ENCODE data around the gene PDE4D. TPM values are rescaled to one million over a fixed set of nuclear protein-coding genes. Genes with fewer than 3 reads are reported as not detected.

Gene PDE4D
- total RNA-seq, 6 experiments from 2014 or later = 1.6 to 10.3 (median 5.6) TPM

DNA sequence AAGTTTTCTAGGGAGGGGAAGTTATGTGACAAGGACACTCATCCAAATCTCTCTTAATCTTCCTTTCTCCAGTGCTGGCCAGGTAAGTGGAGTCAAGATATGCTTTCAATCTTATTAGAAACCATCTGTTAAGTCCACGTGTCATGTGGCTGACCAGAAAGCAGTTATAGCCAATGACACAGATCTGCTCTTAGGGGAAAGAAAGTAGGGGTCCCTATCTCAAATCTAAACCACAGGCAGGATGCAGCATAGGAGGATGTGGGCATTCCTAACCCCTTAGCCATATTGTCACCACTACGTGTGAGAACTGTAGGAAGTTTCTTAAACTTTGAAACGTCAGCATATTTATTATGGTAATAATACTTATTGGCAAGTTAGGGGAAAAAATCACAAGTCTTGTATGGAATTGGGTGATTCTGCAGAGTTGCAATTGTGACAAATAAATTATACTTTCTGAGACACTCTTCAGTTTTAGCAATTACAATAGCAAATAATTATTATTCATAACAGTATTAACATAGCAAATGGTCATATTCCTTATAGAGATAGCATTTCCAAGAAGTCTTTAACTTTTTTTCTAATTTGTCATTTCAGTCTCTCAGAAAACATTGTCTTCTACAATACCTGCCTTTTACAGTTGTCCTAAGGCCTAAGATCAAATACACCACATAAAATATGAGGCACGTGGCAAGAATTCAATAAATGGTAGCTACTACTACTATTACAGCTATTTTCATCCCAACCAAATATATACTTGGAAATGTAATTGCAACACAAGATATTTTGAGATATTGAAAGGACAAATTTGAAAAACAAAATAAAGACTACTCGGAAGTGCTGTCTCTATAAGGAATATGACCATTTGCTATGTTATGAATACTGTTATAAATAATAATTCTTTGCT lies 236.9 kb downstream of the PDE4D start:
- TF ChIP-seq POLR2A (IDR thresholded peaks at IDR 0.05) = no peak
- TF ChIP-seq, protein P1, sequence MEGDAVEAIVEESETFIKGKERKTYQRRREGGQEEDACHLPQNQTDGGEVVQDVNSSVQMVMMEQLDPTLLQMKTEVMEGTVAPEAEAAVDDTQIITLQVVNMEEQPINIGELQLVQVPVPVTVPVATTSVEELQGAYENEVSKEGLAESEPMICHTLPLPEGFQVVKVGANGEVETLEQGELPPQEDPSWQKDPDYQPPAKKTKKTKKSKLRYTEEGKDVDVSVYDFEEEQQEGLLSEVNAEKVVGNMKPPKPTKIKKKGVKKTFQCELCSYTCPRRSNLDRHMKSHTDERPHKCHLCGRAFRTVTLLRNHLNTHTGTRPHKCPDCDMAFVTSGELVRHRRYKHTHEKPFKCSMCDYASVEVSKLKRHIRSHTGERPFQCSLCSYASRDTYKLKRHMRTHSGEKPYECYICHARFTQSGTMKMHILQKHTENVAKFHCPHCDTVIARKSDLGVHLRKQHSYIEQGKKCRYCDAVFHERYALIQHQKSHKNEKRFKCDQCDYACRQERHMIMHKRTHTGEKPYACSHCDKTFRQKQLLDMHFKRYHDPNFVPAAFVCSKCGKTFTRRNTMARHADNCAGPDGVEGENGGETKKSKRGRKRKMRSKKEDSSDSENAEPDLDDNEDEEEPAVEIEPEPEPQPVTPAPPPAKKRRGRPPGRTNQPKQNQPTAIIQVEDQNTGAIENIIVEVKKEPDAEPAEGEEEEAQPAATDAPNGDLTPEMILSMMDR (IDR thresholded peaks at IDR 0.05) = no peak
- Histone ChIP-seq H3K36me3 (no peaks in the 10 kb centered on the region), H3K27ac (no peak overlapping the region), H3K27me3 (no peaks in the 10 kb centered on the region), H3K4me1 (peaks cover 0 to 15% (median under 1%) of the 10 kb centered on the region in 4 donors), H3K9me3 (no peaks in the 10 kb centered on the region), H3K4me3 (no peak overlapping the region)
- intact Hi-C loops (cut with DNase I) = no loop called here
- DNase-seq = no peak
- ATAC-seq = no peak
- WGBS (ENCODE audit: insufficient coverage, low coverage, low lambda C conversion rate, missing lambda C conversion rate) = 56% methylated on average over 5 of the region's 5 CpGs

DNA sequence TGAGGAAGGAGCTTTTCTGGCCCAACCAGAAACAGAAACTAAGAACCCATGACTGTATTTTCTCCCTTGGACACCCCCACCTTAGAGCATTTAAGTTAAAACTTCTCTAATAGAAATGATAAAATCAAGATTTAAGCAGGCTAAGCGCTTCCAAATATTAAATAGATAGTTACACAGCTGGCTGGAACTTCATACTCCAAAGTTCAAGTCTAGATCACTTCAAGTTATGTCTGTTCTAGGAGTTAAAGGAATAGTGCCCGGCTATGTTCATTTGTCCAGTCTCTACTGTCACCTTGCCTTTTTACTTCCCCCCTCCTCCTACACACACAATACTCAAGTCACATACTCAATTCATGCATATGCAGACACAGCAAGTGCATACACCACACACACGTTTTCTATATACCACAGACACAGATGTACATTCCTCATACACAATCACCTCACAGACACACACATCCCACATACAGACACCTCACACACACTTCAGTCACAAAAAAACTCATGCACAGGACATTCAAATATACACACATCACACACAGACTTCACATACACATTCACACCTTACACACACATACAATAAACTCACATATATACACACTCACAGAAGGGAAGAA lies 237.7 kb downstream of the PDE4D start:
- H3K27ac ChIP-seq = no peak overlapping the region
- TF ChIP-seq, protein P1 (IDR thresholded peaks at IDR 0.05) = no peak
- TF ChIP-seq POLR2A (IDR thresholded peaks at IDR 0.05) = no peak
- DNase-seq (no peak), ATAC-seq (peak; percentile 27 to 75 (median 55))
- no peak overlapping the region for H3K4me3 ChIP-seq
- intact Hi-C loops (cut with DNase I) = no loop called here
- peaks cover 0 to 9% (median 0%) of the 10 kb centered on the region in 4 donors for H3K4me1 ChIP-seq
- no peaks in the 10 kb centered on the region for H3K9me3 ChIP-seq
- 55% methylated on average over 3 of the region's 3 CpGs for WGBS (ENCODE audit: insufficient coverage, low coverage, low lambda C conversion rate, missing lambda C conversion rate)
- H3K27me3 ChIP-seq = no peaks in the 10 kb centered on the region
- H3K36me3 ChIP-seq = no peaks in the 10 kb centered on the region

DNA sequence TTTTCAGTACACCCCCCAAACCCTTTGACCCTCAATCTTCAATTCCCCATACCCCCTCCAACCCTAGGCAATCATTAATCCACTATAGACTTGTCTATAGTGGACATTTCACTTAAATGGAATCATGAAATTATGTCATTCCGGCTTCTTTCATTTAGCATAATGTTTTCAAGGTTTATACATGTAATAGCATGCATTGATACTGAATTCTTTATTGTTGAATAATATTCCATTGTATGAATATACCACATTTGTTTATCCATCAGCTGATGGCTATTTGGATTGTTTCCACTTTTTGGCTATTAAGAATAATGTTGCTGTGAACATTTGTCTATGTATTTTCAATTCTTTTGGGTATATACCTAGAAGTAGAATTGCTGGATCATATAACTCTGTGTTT lies 238.8 kb downstream of the PDE4D start:
- H3K9me3 ChIP-seq = no peaks in the 10 kb centered on the region
- intact Hi-C loops (cut with DNase I) = no loop called here
- no peak overlapping the region for H3K4me3 ChIP-seq
- no peak for TF ChIP-seq POLR2A (IDR thresholded peaks at IDR 0.05)
- TF ChIP-seq, protein P1 (IDR thresholded peaks at IDR 0.05) = no peak
- no peak for ATAC-seq
- no peaks in the 10 kb centered on the region for H3K36me3 ChIP-seq
- peaks cover 0 to 9% (median 0%) of the 10 kb centered on the region in 4 donors for H3K4me1 ChIP-seq
- WGBS (ENCODE audit: insufficient coverage, low coverage, low lambda C conversion rate, missing lambda C conversion rate) = 94% methylated on average over 1 of the region's 1 CpG
- DNase-seq = no peak
- H3K27me3 ChIP-seq = no peaks in the 10 kb centered on the region
- H3K27ac ChIP-seq = no peak overlapping the region

DNA sequence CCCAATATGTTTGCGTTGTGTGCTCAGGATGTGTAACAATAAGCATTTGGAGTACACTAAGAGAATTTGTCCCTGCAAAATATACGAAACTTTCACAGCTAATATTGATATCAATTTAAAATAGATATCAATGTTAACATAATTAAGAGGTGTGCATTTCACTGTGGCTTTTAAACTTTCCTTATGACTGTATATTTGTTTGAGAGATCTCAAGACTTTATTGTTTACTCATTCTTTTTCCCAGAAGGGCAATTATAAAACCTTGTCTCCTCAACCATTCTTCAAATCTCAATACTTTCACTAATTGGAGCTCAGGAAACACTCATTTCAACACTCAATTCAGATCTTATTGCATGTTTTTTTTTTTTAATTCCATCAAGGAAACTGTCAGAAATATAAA lies 241.1 kb downstream of the PDE4D start:
- no peak for ATAC-seq
- DNase-seq = no peak
- H3K27me3 ChIP-seq = no peaks in the 10 kb centered on the region
- H3K36me3 ChIP-seq = no peaks in the 10 kb centered on the region
- no peak overlapping the region for H3K4me3 ChIP-seq
- H3K9me3 ChIP-seq = no peaks in the 10 kb centered on the region
- TF ChIP-seq, protein P1 (IDR thresholded peaks at IDR 0.05) = no peak
- TF ChIP-seq POLR2A (IDR thresholded peaks at IDR 0.05) = no peak
- peaks cover 0 to 9% (median 0%) of the 10 kb centered on the region in 4 donors for H3K4me1 ChIP-seq
- WGBS (ENCODE audit: insufficient coverage, low coverage, low lambda C conversion rate, missing lambda C conversion rate) = 80% methylated on average over 2 of the region's 2 CpGs
- intact Hi-C loops (cut with DNase I) = no loop called here
- no peak overlapping the region for H3K27ac ChIP-seq

Data from right lobe of liver (tissue), 6 donors.